ENCODE data around the gene RIPOR2. TPM values are rescaled to one million over a fixed set of nuclear protein-coding genes. Genes with fewer than 3 reads are reported as not detected.

RIPOR2 gene
- total and polyA plus RNA-seq, 2 of the 13 experiments (the other 11 are each of a cell fraction or from before 2014, with no cell fraction given): 0.02 to 0.05 TPM

- TF ChIP-seq, protein P1, sequence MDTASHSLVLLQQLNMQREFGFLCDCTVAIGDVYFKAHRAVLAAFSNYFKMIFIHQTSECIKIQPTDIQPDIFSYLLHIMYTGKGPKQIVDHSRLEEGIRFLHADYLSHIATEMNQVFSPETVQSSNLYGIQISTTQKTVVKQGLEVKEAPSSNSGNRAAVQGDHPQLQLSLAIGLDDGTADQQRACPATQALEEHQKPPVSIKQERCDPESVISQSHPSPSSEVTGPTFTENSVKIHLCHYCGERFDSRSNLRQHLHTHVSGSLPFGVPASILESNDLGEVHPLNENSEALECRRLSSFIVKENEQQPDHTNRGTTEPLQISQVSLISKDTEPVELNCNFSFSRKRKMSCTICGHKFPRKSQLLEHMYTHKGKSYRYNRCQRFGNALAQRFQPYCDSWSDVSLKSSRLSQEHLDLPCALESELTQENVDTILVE (CRISPR knock-in tag; IDR thresholded peaks at IDR 0.05): no peak
- TF ChIP-seq U2AF1 (optimal IDR thresholded peaks at IDR 0.05; ENCODE audit: low read depth, low read length) (no peak), HNF4A (CRISPR knock-in tag; IDR thresholded peaks at IDR 0.05) (no peak), ATF7 (IDR thresholded peaks at IDR 0.05) (no peak), ATF7 (CRISPR knock-in tag; IDR thresholded peaks at IDR 0.05) (no peak), ZNF780A (CRISPR knock-in tag; IDR thresholded peaks at IDR 0.05) (no peak), POLR2AphosphoS2 (IDR thresholded peaks at IDR 0.05; ENCODE audit: low read depth, low read length) (no peak), ZFP90 (CRISPR knock-in tag; IDR thresholded peaks at IDR 0.05; ENCODE audit: borderline replicate concordance) (no peak), RCOR2 (CRISPR knock-in tag; IDR thresholded peaks at IDR 0.05) (no peak), ZNF30 (CRISPR knock-in tag; IDR thresholded peaks at IDR 0.05) (no peak), IKZF4 (CRISPR knock-in tag; IDR thresholded peaks at IDR 0.05; ENCODE audit: borderline replicate concordance, low read depth, not compliant biosample characterization) (no peak)
Observed at GRCh38 chr6:24818346-24818745, 117.4 kb downstream of the RIPOR2 start (continued).

- peak; percentile 96 for ATAC-seq
- ChIA-PET CTCF (ENCODE audit: low intra/inter-chr PET ratio, low total read pairs) (no interaction called here), POLR2A (interaction anchor here (1.0 to 1.2 kb wide), 2 partner anchors 9 to 15 kb away, joined by 3 to 8 read pairs; no protein-coding TSS in a partner anchor)
- TF ChIP-seq ZMYM3 (CRISPR knock-in tag; IDR thresholded peaks at IDR 0.05) (peak; percentile 99), ZNF609 (CRISPR knock-in tag; IDR thresholded peaks at IDR 0.05; ENCODE audit: borderline replicate concordance) (peak; percentile 41; the same call in 1 of the 2 replicates), MAX (IDR thresholded peaks at IDR 0.05) (peak; percentile 54), ZFP90 (CRISPR knock-in tag; IDR thresholded peaks at IDR 0.05; ENCODE audit: borderline replicate concordance) (peak; percentile 58; the same call in 1 of the 2 replicates), MTF2 (CRISPR knock-in tag; IDR thresholded peaks at IDR 0.05; ENCODE audit: borderline replicate concordance) (no peak), FOXM1 (CRISPR knock-in tag; IDR thresholded peaks at IDR 0.05) (no peak), ZNF761 (CRISPR knock-in tag; conservative IDR thresholded peaks at IDR 0.05) (no peak), KDM5B (CRISPR knock-in tag; IDR thresholded peaks at IDR 0.05; ENCODE audit: borderline replicate concordance) (no peak)
Observed at GRCh38 chr6:24809728-24810127, 126.0 kb downstream of the RIPOR2 start.

More at GRCh38 chr6:24809728-24810127, 126.0 kb downstream of the RIPOR2 start:
- Histone ChIP-seq H3K9ac (ENCODE audit: insufficient read depth, low read depth, low read length) (no peak overlapping the region), H3K36me3 (replicated peaks in 1 of 2; ENCODE audit: control insufficient read depth in 1 of 2, insufficient read depth in 2 of 2, low read length in 2 of 2) (no peaks in the 10 kb centered on the region), H3K9me3 (ENCODE audit: low read length) (no peaks in the 10 kb centered on the region), H2AFZ (ENCODE audit: low read length) (no peak overlapping the region), H3K4me1 (ENCODE audit: insufficient read depth, low read length) (peaks cover 40% of the 10 kb centered on the region), H3K27me3 (ENCODE audit: control insufficient read depth in 1 of 2, insufficient read depth in 2 of 2, low read length in 2 of 2) (no peaks in the 10 kb centered on the region), H4K20me1 (ENCODE audit: insufficient read depth, low read length) (no peaks in the 10 kb centered on the region), H3K4me3 (replicated peaks in 1 of 3; ENCODE audit: insufficient read depth in 1 of 3, low read depth in 2 of 3, low read length in 3 of 3) (no peak overlapping the region; a peak in 1 of 6 replicates), H3K79me2 (ENCODE audit: insufficient read depth, low read length) (no peaks in the 10 kb centered on the region), H3K27ac (ENCODE audit: extremely low read length, insufficient read depth, low read length) (peak overlapping the region; percentile 34), H3K4me2 (ENCODE audit: low read depth, low read length) (peak overlapping the region; percentile 60)
- BruUV-seq (replicated peaks): no TSS peak
- DNase-seq (ENCODE audit: low spot score) (peak; percentile 72), FAIRE-seq (peak; percentile 65)
- WGBS (ENCODE audit: low lambda C conversion rate): 4% methylated on average over 3 of the region's 3 CpGs
- intact Hi-C loops (cut with micrococcal nuclease; ENCODE audit: unreplicated experiment): no loop called here
- in situ Hi-C loops (cut with HindIII; ENCODE audit: extremely low pct_ligation_motif_present, low pct_unique_long_range_greater_than_20kb): no loop called here
